SIG-M5 treated with dmso at 0.1 percent for 504 hours (cell line): ENCODE results near the gene KHDC4.

Experiments used
- DNase-seq: peaks from one replicate; lab custom pipeline; 2025; ENCODE audit not compliant: unreplicated experiment; lab: John Stamatoyannopoulos, UW

The KHDC4 gene

GRCh38 chr1:155872527-155872926 is 61.7 kb downstream of the KHDC4 start:
- no peak for DNase-seq

- no peak for DNase-seq
Measured at GRCh38 chr1:155871390-155871789, 62.8 kb downstream of the KHDC4 start.

- no peak for DNase-seq
Measured at GRCh38 chr1:155867766-155868165, 66.4 kb downstream of the KHDC4 start.

GRCh38 chr1:155864393-155864792 is 69.8 kb downstream of the KHDC4 start:
- no peak for DNase-seq
